Neuronal stem cell (in vitro differentiated cells): ENCODE results near the gene OSCP1.
A peak's percentile ranks its signal among the peaks of the same experiment; 100 is the strongest.

Experiments used
- DNase-seq: peaks from one replicate; pipeline ENCODE4 v3.0.0-alpha.2; 2013; ENCODE audit warnings: low spot score
- H2AFZ ChIP-seq: one replicate; pipeline ENCODE4 v1.6.1; 2013; ENCODE audit warnings: mild to moderate bottlenecking, low read length, inconsistent platforms
- H2AK5ac ChIP-seq: 2 replicates; pipeline ENCODE4 v1.6.1; 2013; ENCODE audit warnings: low read depth, mild to moderate bottlenecking, inconsistent platforms, low read length, moderate library complexity, mixed read lengths
- H2BK120ac ChIP-seq: 2 replicates; pipeline ENCODE4 v1.6.1; 2013; ENCODE audit warnings: low read depth, mild to moderate bottlenecking, inconsistent platforms, low read length, moderate library complexity, mixed read lengths
- H2BK12ac ChIP-seq: one replicate; pipeline ENCODE4 v1.6.1; 2013; ENCODE audit warnings: low read length, inconsistent platforms
- H2BK15ac ChIP-seq: 2 replicates; pipeline ENCODE4 v1.6.1; 2013; ENCODE audit warnings: mild to moderate bottlenecking, low read length, inconsistent platforms, mixed read lengths
- H2BK5ac ChIP-seq: one replicate; pipeline ENCODE4 v1.6.1; 2013; ENCODE audit warnings: inconsistent platforms, mild to moderate bottlenecking, low read length, moderate library complexity
- H3K14ac ChIP-seq: one replicate; pipeline ENCODE4 v1.6.1; 2013; ENCODE audit warnings: low read length, inconsistent platforms
- H3K18ac ChIP-seq: 2 replicates; pipeline ENCODE4 v1.6.1; 2013; ENCODE audit warnings: low read length, inconsistent platforms
- H3K23ac ChIP-seq: 2 replicates; pipeline ENCODE4 v1.6.1; 2013; ENCODE audit warnings: low read depth, mild to moderate bottlenecking, mixed read lengths, low read length, inconsistent platforms; ENCODE audit not compliant: poor library complexity
- H3K27ac ChIP-seq: replicated peaks from 3 replicates; pipeline ENCODE4 v1.5.1; 2013; ENCODE audit warnings: low read length, inconsistent platforms
- H3K27me3 ChIP-seq, 3 experiments: 2 replicates each; pipeline ENCODE4 v1.6.1; 2013; ENCODE audit warnings: low read length in 3 of 3, mild to moderate bottlenecking in 2 of 3, inconsistent platforms in 1 of 3, low read depth in 1 of 3, mixed read lengths in 1 of 3, moderate library complexity in 1 of 3; ENCODE audit not compliant: control insufficient read depth in 3 of 3, insufficient read depth in 3 of 3
- H3K36me3 ChIP-seq, 2 donors: replicated peaks in 1 of 2; 2 replicates each; pipeline ENCODE4 v1.6.1; 2013; ENCODE audit warnings: low read length in 2 of 2; ENCODE audit not compliant: control insufficient read depth in 2 of 2, insufficient read depth in 2 of 2
- H3K4ac ChIP-seq: 2 replicates; pipeline ENCODE4 v1.6.1; 2013; ENCODE audit warnings: inconsistent platforms, mild to moderate bottlenecking, low read length, moderate library complexity
- H3K4me1 ChIP-seq, 2 donors: 1 replicate in 1 of 2; 2 replicates in 1 of 2; pipeline ENCODE4 v1.6.1; 2013; ENCODE audit warnings: low read length in 2 of 2, low read depth in 1 of 2; ENCODE audit not compliant: control insufficient read depth in 2 of 2, insufficient read depth in 1 of 2
- H3K4me2 ChIP-seq: one replicate; pipeline ENCODE4 v1.6.1; 2013; ENCODE audit warnings: mild to moderate bottlenecking, low read length, inconsistent platforms; ENCODE audit not compliant: insufficient read depth, poor library complexity, severe bottlenecking
- H3K4me3 ChIP-seq, 2 donors: 2 replicates each; pipeline ENCODE4 v1.5.1; 2013; ENCODE audit warnings: low read length in 2 of 2, mild to moderate bottlenecking in 2 of 2, inconsistent platforms in 1 of 2, moderate library complexity in 1 of 2
- H3K79me1 ChIP-seq: one replicate; pipeline ENCODE4 v1.6.1; 2013; ENCODE audit warnings: low read depth, mild to moderate bottlenecking, inconsistent platforms, low read length, moderate library complexity
- H3K9ac ChIP-seq: one replicate; pipeline ENCODE4 v1.6.1; 2013; ENCODE audit warnings: mild to moderate bottlenecking, low read depth, low read length, inconsistent platforms; ENCODE audit not compliant: poor library complexity
- H3K9me3 ChIP-seq, 2 donors: replicated peaks in 1 of 2; 2 replicates each; pipeline versions ENCODE3 to v1.6.1; 2013; ENCODE audit warnings: low read length in 2 of 2, mild to moderate bottlenecking in 2 of 2, inconsistent platforms in 1 of 2, low read depth in 1 of 2, mixed read lengths in 1 of 2, moderate library complexity in 1 of 2; ENCODE audit not compliant: control insufficient read depth in 2 of 2, insufficient read depth in 1 of 2
- H4K8ac ChIP-seq: one replicate; pipeline ENCODE4 v1.6.1; 2013; ENCODE audit warnings: low read depth, mild to moderate bottlenecking, inconsistent platforms, low read length, moderate library complexity
- H4K91ac ChIP-seq: one replicate; pipeline ENCODE4 v1.6.1; 2013; ENCODE audit warnings: low read length, low read depth, mild to moderate bottlenecking, inconsistent platforms; ENCODE audit not compliant: poor library complexity
- WGBS, 2 donors: extraction: QIAGEN DNeasy Blood & Tissue Kit; methylation state at CpG; one replicate each; pipeline ENCODE4 v1.1.7; 2013; ENCODE audit warnings: missing lambda C conversion rate in 2 of 2, mixed read lengths in 1 of 2; ENCODE audit not compliant: insufficient read length in 2 of 2, insufficient replicate concordance in 1 of 2; ENCODE audit errors: extremely low coverage in 2 of 2; 5-methylcytosine and 5-hydroxymethylcytosine counted together

OSCP1 gene

DNA sequence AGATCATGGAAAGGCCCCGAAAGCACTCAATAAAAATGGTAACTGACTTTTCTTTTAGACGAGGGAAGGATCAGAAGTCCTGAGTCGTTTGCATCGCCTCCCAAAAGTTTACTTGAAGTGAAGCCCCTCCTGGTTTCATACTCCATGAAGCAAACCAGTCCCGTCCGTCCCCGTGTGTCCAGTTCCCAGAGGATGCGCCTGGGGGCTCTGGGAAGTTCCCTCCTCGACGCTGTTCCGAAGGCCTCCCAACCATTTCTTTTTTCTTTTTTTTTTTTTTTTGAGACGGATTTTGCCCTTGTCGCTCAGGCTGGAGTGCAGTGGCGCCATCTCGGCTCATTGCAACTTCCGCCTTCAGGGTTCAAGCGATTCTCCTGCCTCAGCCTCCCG is 661 bp upstream of the OSCP1 start:
- no peaks in the 10 kb centered on the region for H3K79me1 ChIP-seq
- H3K4ac ChIP-seq: no peak overlapping the region
- no peak overlapping the region for H3K27ac ChIP-seq
- no peak overlapping the region for H2BK12ac ChIP-seq
- no peak overlapping the region for H4K91ac ChIP-seq
- no peaks in the 10 kb centered on the region for H3K9me3 ChIP-seq
- peak overlapping the region; percentile 71 to 77 for H3K4me3 ChIP-seq
- H3K27me3 ChIP-seq: no peaks in the 10 kb centered on the region
- no CpG with 5 or more reads among the region's 18 CpGs for WGBS, 2 donors
- H2AFZ ChIP-seq: peak overlapping the region; percentile 88
- H3K18ac ChIP-seq: no peak overlapping the region
- H2BK15ac ChIP-seq: no peak overlapping the region
- no peaks in the 10 kb centered on the region for H3K4me1 ChIP-seq
- H2BK120ac ChIP-seq: no peak overlapping the region
- DNase-seq: no peak
- H3K23ac ChIP-seq: no peak overlapping the region
- H3K4me2 ChIP-seq: peak overlapping the region; percentile 86
- peaks cover 9 to 23% of the 10 kb centered on the region in 2 donors for H3K36me3 ChIP-seq
- H2BK5ac ChIP-seq: no peak overlapping the region
- H4K8ac ChIP-seq: no peak overlapping the region
- H2AK5ac ChIP-seq: no peak overlapping the region
- no peak overlapping the region for H3K9ac ChIP-seq
- H3K14ac ChIP-seq: no peak overlapping the region

- Histone ChIP-seq H3K27me3 (no peaks in the 10 kb centered on the region), H3K79me1 (no peaks in the 10 kb centered on the region), H3K4me1 (peaks cover 2 to 5% of the 10 kb centered on the region in 2 donors), H2AFZ (no peak overlapping the region), H3K4me3 (no peak overlapping the region), H2BK120ac (no peak overlapping the region), H3K23ac (no peak overlapping the region), H3K4me2 (no peak overlapping the region), H2BK15ac (no peak overlapping the region), H3K14ac (no peak overlapping the region), H3K4ac (no peak overlapping the region), H3K27ac (no peak overlapping the region), H3K9ac (no peak overlapping the region), H2BK5ac (no peak overlapping the region), H2AK5ac (no peak overlapping the region), H4K8ac (no peak overlapping the region), H4K91ac (no peak overlapping the region), H3K36me3 (peaks cover 0 to 4% of the 10 kb centered on the region in 2 donors), H3K18ac (no peak overlapping the region), H2BK12ac (no peak overlapping the region), H3K9me3 (no peaks in the 10 kb centered on the region)
- DNase-seq: no peak
- WGBS, 2 donors: no CpG with 5 or more reads among the region's 4 CpGs
Measured at GRCh38 chr1:36448530-36449056, 1.7 kb downstream of the OSCP1 start.

DNA sequence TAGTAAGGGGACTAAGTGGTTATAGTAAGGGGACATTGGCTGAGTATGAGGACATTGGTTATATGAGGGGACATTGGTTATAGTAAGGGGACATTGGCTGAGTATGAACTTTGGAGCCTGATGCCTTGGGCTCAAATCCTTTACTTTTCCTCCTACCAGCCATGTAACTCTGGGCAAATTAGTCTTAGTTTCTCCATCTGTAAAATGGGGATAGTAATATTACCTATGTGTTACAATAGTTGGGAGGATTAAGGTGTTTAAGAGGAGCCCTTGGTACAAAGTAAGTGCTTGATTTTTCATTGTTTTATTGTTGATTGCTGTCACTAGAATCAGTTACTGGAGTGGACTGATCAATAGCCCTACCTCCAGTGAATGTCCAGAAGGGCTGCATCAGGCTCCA is 2.8 kb downstream of the OSCP1 start:
- H3K9me3 ChIP-seq: no peaks in the 10 kb centered on the region

GRCh38 chr1:36446746-36447145 is 3.5 kb downstream of the OSCP1 start:
- Histone ChIP-seq H3K14ac (no peak overlapping the region), H3K4me3 (no peak overlapping the region), H2BK15ac (no peak overlapping the region), H3K79me1 (no peaks in the 10 kb centered on the region), H2BK120ac (no peak overlapping the region), H3K27me3 (no peaks in the 10 kb centered on the region), H3K18ac (no peak overlapping the region), H2BK12ac (no peak overlapping the region), H3K9ac (no peak overlapping the region), H4K91ac (no peak overlapping the region), H3K4me2 (no peak overlapping the region), H3K4ac (no peak overlapping the region), H4K8ac (no peak overlapping the region), H3K9me3 (no peaks in the 10 kb centered on the region), H3K23ac (no peak overlapping the region), H2BK5ac (no peak overlapping the region), H3K4me1 (peaks cover 2 to 5% of the 10 kb centered on the region in 2 donors), H2AFZ (no peak overlapping the region), H3K27ac (no peak overlapping the region), H2AK5ac (no peak overlapping the region), H3K36me3 (no peaks in the 10 kb centered on the region)
- DNase-seq: no peak
- no CpG with 5 or more reads among the region's 5 CpGs for WGBS, 2 donors

More for the DNA sequence above, 2.8 kb downstream of the OSCP1 start:
- Histone ChIP-seq H2BK120ac (no peak overlapping the region), H3K14ac (no peak overlapping the region), H4K8ac (no peak overlapping the region), H4K91ac (no peak overlapping the region), H3K9ac (no peak overlapping the region), H3K27ac (no peak overlapping the region), H2BK5ac (no peak overlapping the region), H3K4me2 (no peak overlapping the region), H3K79me1 (no peaks in the 10 kb centered on the region), H2BK15ac (no peak overlapping the region), H3K36me3 (no peaks in the 10 kb centered on the region), H3K18ac (no peak overlapping the region), H2AFZ (no peak overlapping the region), H3K4ac (no peak overlapping the region), H2AK5ac (no peak overlapping the region), H3K23ac (no peak overlapping the region), H3K4me3 (no peak overlapping the region), H3K4me1 (peaks cover 2 to 5% of the 10 kb centered on the region in 2 donors), H3K27me3 (no peaks in the 10 kb centered on the region), H2BK12ac (no peak overlapping the region)
- no peak for DNase-seq
